GM23338 (cell line): Measurements from ENCODE around the gene EXOC4. TPM values are rescaled to one million over a fixed set of nuclear protein-coding genes. Genes with fewer than 3 reads are reported as not detected.

Experiments used
- ATAC-seq: fragments of 200-7000 bp; cut with Tn5 transposase; 3 replicates; pipeline ENCODE4 v1.9.1; 2020
- DNase-seq: peaks from one replicate; pipeline ENCODE4 v3.0.0-alpha.2; 2015; ENCODE audit warnings: low spot score
- H2AFZ ChIP-seq: fragments of 200-600 bp; sonication (generic); 2 replicates; pipeline ENCODE4 v1.8.0; 2016; ENCODE audit warnings: antibody characterized with exemption, mild to moderate bottlenecking, moderate library complexity
- H3F3A ChIP-seq: fragments of 200-600 bp; sonication (generic); replicated peaks from 2 replicates; pipeline ENCODE4 v1.8.0; 2017; ENCODE audit warnings: antibody characterized with exemption, mixed run types, low read depth
- H3K27ac ChIP-seq: fragments of 200-600 bp; sonication (generic); 2 replicates; pipeline ENCODE4 v1.6.1; 2016; ENCODE audit warnings: low read depth
- H3K27me3 ChIP-seq: fragments of 200-600 bp; sonication (generic); 2 replicates; pipeline ENCODE4 v1.8.0; 2016; ENCODE audit warnings: mild to moderate bottlenecking, mixed run types, moderate library complexity; ENCODE audit not compliant: insufficient read depth
- H3K36me3 ChIP-seq: fragments of 200-600 bp; sonication (generic); 2 replicates; pipeline ENCODE4 v1.8.0; 2016; ENCODE audit warnings: mild to moderate bottlenecking; ENCODE audit not compliant: insufficient read depth
- H3K4me1 ChIP-seq: fragments of 200-600 bp; sonication (generic); 2 replicates; pipeline ENCODE4 v1.8.0; 2016; ENCODE audit warnings: mild to moderate bottlenecking, moderate library complexity; ENCODE audit not compliant: insufficient read depth
- H3K4me2 ChIP-seq: fragments of 200-600 bp; sonication (generic); 2 replicates; pipeline ENCODE4 v1.7.1; 2017; ENCODE audit warnings: mixed run types
- H3K4me3 ChIP-seq: fragments of 200-600 bp; sonication (generic); 2 replicates; pipeline ENCODE4 v1.6.1; 2016; ENCODE audit warnings: mixed run types
- H3K79me2 ChIP-seq: fragments of 200-600 bp; sonication (generic); replicated peaks from 2 replicates; pipeline ENCODE4 v1.8.0; 2017; ENCODE audit warnings: mild to moderate bottlenecking; ENCODE audit not compliant: insufficient read depth
- H3K9me2 ChIP-seq: fragments of 200-600 bp; sonication (generic); 2 replicates; pipeline ENCODE4 v1.8.0; 2017; ENCODE audit not compliant: insufficient read depth
- H4K20me1 ChIP-seq: fragments of 200-600 bp; sonication (generic); replicated peaks from 2 replicates; pipeline ENCODE4 v1.8.0; 2017; ENCODE audit warnings: mild to moderate bottlenecking; ENCODE audit not compliant: insufficient read depth
- H3K27ac Mint-ChIP-seq: 2 replicates; pipeline ENCODE4 v1.8.0; 2020; ENCODE audit warnings: inconsistent platforms, mild to moderate bottlenecking, moderate library complexity, mixed read lengths
- H3K27me3 Mint-ChIP-seq: 3 replicates; pipeline ENCODE4 v1.8.0; 2022; ENCODE audit warnings: low read depth, mild to moderate bottlenecking, moderate library complexity, mixed read lengths, inconsistent platforms; ENCODE audit not compliant: insufficient read depth, poor library complexity
- H3K36me3 Mint-ChIP-seq: 3 replicates; pipeline ENCODE4 v1.8.0; 2021; ENCODE audit warnings: low read depth, mild to moderate bottlenecking, inconsistent platforms, moderate library complexity, mixed read lengths
- H3K4me1 Mint-ChIP-seq: 3 replicates; pipeline ENCODE4 v1.8.0; 2020; ENCODE audit warnings: mild to moderate bottlenecking, inconsistent platforms, mixed read lengths
- H3K4me3 Mint-ChIP-seq: 3 replicates; pipeline ENCODE4 v1.8.0; 2021; ENCODE audit warnings: moderate library complexity, mild to moderate bottlenecking, inconsistent platforms, mixed read lengths
- H3K9me3 Mint-ChIP-seq: 3 replicates; pipeline ENCODE4 v1.8.0; 2020; ENCODE audit warnings: moderate library complexity, mild to moderate bottlenecking, inconsistent platforms, mixed read lengths
- CREB1 ChIP-seq: fragments of 250-450 bp; sonication (Bioruptor Pico); IDR thresholded peaks from 2 replicates; pipeline ENCODE4 v1.5.0; 2020; ENCODE audit warnings: low read depth, mild to moderate bottlenecking, moderate library complexity
- CTCF ChIP-seq, 2 experiments: fragments of 200-600 bp in 1 of 2; sonication (generic) in 1 of 2; conservative IDR thresholded peaks; 2 replicates each; pipeline versions ENCODE4 v1.5.1 to v1.6.1; 2016 to 2017; ENCODE audit warnings: antibody characterized with exemption in 2 of 2, low read depth in 2 of 2, mild to moderate bottlenecking in 2 of 2, moderate library complexity in 1 of 2
- ETS1 ChIP-seq: IDR thresholded peaks from 2 replicates; pipeline ENCODE4 v1.6.1; 2016; ENCODE audit warnings: antibody characterized with exemption
- EZH2 ChIP-seq: fragments of 200-600 bp; sonication (generic); IDR thresholded peaks from one replicate; pipeline ENCODE4 v1.8.0; 2017; ENCODE audit warnings: antibody characterized with exemption, mild to moderate bottlenecking, low read depth; ENCODE audit not compliant: unreplicated experiment
- EZH2phosphoT487 ChIP-seq: fragments of 200-600 bp; sonication (generic); IDR thresholded peaks from one replicate; pipeline ENCODE4 v1.8.1; 2018; ENCODE audit warnings: antibody characterized with exemption; ENCODE audit not compliant: unreplicated experiment
- JUNB ChIP-seq: IDR thresholded peaks from one replicate; pipeline ENCODE4 v1.6.1; 2016; ENCODE audit warnings: antibody characterized with exemption; ENCODE audit not compliant: unreplicated experiment
- REST ChIP-seq: IDR thresholded peaks from one replicate; pipeline ENCODE4 v1.6.1; 2018; ENCODE audit warnings: antibody characterized with exemption; ENCODE audit not compliant: unreplicated experiment
- STAT1 ChIP-seq: IDR thresholded peaks from one replicate; pipeline ENCODE4 v1.6.1; 2016; ENCODE audit warnings: antibody characterized with exemption; ENCODE audit not compliant: unreplicated experiment
- ZNF331 ChIP-seq: fragments of 250-450 bp; sonication (Bioruptor Pico); IDR thresholded peaks from 2 replicates; pipeline ENCODE4 v1.5.0; 2020; ENCODE audit warnings: low read depth, mild to moderate bottlenecking, moderate library complexity
- ZNF462 ChIP-seq: fragments of 250-450 bp; sonication (Bioruptor Pico); IDR thresholded peaks from 2 replicates; pipeline ENCODE4 v1.5.0; 2020; ENCODE audit warnings: mild to moderate bottlenecking, moderate library complexity
- polyA plus RNA-seq: library from polyadenylated mRNA; unstranded; fragments of >200 nt; fragmentation: Nextera tagmentation; extraction: Ambion mirVana; gene quantifications from 2 replicates; pipeline ENCODE4 v1.2.1, GENCODE V29; 2016
- total RNA-seq: library from RNA; depleted of rRNA; stranded (reverse); fragments of >200 nt; shearing (Covaris generic); gene quantifications from 2 replicates; pipeline ENCODE4 v1.2.3, GENCODE V29; 2014

The EXOC4 gene
- total and polyA plus RNA-seq, 2 experiments from 2014 or later = 37.5 to 52.7 TPM

- TF ChIP-seq ZNF462 (CRISPR knock-in tag) (no peak), EZH2phosphoT487 (no peak), REST (no peak), EZH2 (no peak), CREB1 (CRISPR knock-in tag) (no peak)
Measured at GRCh38 chr7:133253519-133253875, 619 bp downstream of the EXOC4 start (continued).

GRCh38 chr7:133255486-133255885, 2.6 kb downstream of the EXOC4 start:
- no peaks in the 10 kb centered on the region for H3F3A ChIP-seq
- no peak overlapping the region for H3K4me3 ChIP-seq
- peaks cover 70% of the 10 kb centered on the region for H3K79me2 ChIP-seq
- Mint-ChIP-seq H3K4me1 (peaks cover 16% of the 10 kb centered on the region), H3K27ac (no peak overlapping the region), H3K36me3 (no peaks in the 10 kb centered on the region), H3K4me3 (no peak overlapping the region), H3K27me3 (peaks cover 10% of the 10 kb centered on the region), H3K9me3 (no peaks in the 10 kb centered on the region)
- H2AFZ ChIP-seq = no peak overlapping the region
- H3K4me2 ChIP-seq = no peak overlapping the region
- H3K4me1 ChIP-seq = peaks cover 7% of the 10 kb centered on the region; the same call in 1 of the 2 replicates
- no peak overlapping the region for H3K27ac ChIP-seq
- no peaks in the 10 kb centered on the region for H4K20me1 ChIP-seq
- no peak for ATAC-seq
- no peaks in the 10 kb centered on the region for H3K36me3 ChIP-seq
- no peaks in the 10 kb centered on the region for H3K27me3 ChIP-seq
- no peaks in the 10 kb centered on the region for H3K9me2 ChIP-seq
- no peak for DNase-seq
- TF ChIP-seq STAT1 = no peak
- no peak for TF ChIP-seq JUNB
- TF ChIP-seq CREB1 (CRISPR knock-in tag) = no peak
- no peak for TF ChIP-seq ETS1
- no peak for TF ChIP-seq ZNF331 (CRISPR knock-in tag)
- no peak for TF ChIP-seq EZH2phosphoT487
- TF ChIP-seq CTCF (conservative IDR thresholded peaks at IDR 0.05; ENCODE audit: low read depth in 2 of 2) = no peak
